PC-9 (cell line): ENCODE data around the gene MIER3. TPM values are rescaled to one million over a fixed set of nuclear protein-coding genes. Genes with fewer than 3 reads are reported as not detected.

Source experiments
- BruUV-seq: library from RNA; stranded (reverse); fragments of 400-500 nt; replicated peaks from 2 replicates; lab custom pipeline; 2021; lab: Mats Ljungman, UMichigan
- CTCF ChIA-PET: fragments of 300-600 bp; sonication (Branson Sonifier 250); formaldehyde crosslinking; loops from one replicate; lab custom pipeline; 2022; ENCODE audit warnings: antibody characterized with exemption; lab: Charles Lee
- POLR2A ChIA-PET: fragments of 300-600 bp; sonication (Branson Sonifier 250); formaldehyde crosslinking; loops from one replicate; lab custom pipeline; 2022; ENCODE audit warnings: antibody characterized with exemption; ENCODE audit not compliant: unreplicated experiment; lab: Charles Lee
- DNase-seq, 2 experiments: peaks; one replicate each; pipeline versions ENCODE4 v3.0.0 to v3.0.0-alpha.2; 2015 to 2022; ENCODE audit warnings: mixed read lengths in 1 of 2
- H2AFZ ChIP-seq: fragments of 200-600 bp; sonication (generic); 2 replicates; pipeline ENCODE4 v1.8.1; 2017; ENCODE audit warnings: antibody characterized with exemption
- H3F3A ChIP-seq: fragments of 200-600 bp; sonication (generic); 2 replicates; pipeline ENCODE4 v1.8.1; 2017; ENCODE audit warnings: antibody characterized with exemption, mild to moderate bottlenecking, low read depth; ENCODE audit not compliant: insufficient read depth
- H3K27ac ChIP-seq: fragments of 200-600 bp; sonication (generic); 2 replicates; pipeline ENCODE4 v1.6.1; 2016; ENCODE audit warnings: mixed run types
- H3K27me3 ChIP-seq: fragments of 200-600 bp; sonication (generic); 2 replicates; pipeline ENCODE4 v1.6.1; 2016; ENCODE audit warnings: low read depth, mixed run types; ENCODE audit not compliant: insufficient read depth
- H3K36me3 ChIP-seq: fragments of 200-600 bp; sonication (generic); 2 replicates; pipeline ENCODE4 v1.6.1; 2016; ENCODE audit warnings: low read depth, mixed run types
- H3K4me1 ChIP-seq: fragments of 200-600 bp; sonication (generic); replicated peaks from 2 replicates; pipeline ENCODE4 v1.6.1; 2016; ENCODE audit warnings: mixed run types; ENCODE audit not compliant: insufficient read depth
- H3K4me2 ChIP-seq: fragments of 200-600 bp; sonication (generic); 2 replicates; pipeline ENCODE4 v1.6.1; 2017; ENCODE audit warnings: mixed run types
- H3K4me3 ChIP-seq: fragments of 200-600 bp; sonication (generic); 2 replicates; pipeline ENCODE4 v1.6.1; 2016; ENCODE audit warnings: mixed run types
- H3K79me2 ChIP-seq: fragments of 200-600 bp; sonication (generic); 2 replicates; pipeline ENCODE4 v1.6.1; 2017; ENCODE audit warnings: low read depth, mixed run types
- H3K9me2 ChIP-seq: fragments of 200-600 bp; sonication (generic); 2 replicates; pipeline ENCODE4 v1.8.1; 2017; ENCODE audit warnings: mild to moderate bottlenecking; ENCODE audit not compliant: insufficient read depth
- H3K9me3 ChIP-seq: fragments of 200-600 bp; sonication (generic); 2 replicates; pipeline ENCODE4 v1.8.1; 2016; ENCODE audit warnings: low read depth; ENCODE audit not compliant: insufficient read depth
- H4K20me1 ChIP-seq: fragments of 200-600 bp; sonication (generic); 2 replicates; pipeline ENCODE4 v1.8.1; 2017; ENCODE audit not compliant: insufficient read depth
- EZH2 ChIP-seq: fragments of 200-600 bp; sonication (generic); IDR thresholded peaks from 2 replicates; pipeline ENCODE4 v1.8.0; 2017; ENCODE audit warnings: antibody characterized with exemption, low read depth
- intact Hi-C: fragments of 100-400 bp; cut with micrococcal nuclease; formaldehyde crosslinking; loops from one replicate; pipeline ENCODE4 v1.10.0; 2022; ENCODE audit not compliant: unreplicated experiment
- total RNA-seq: library from RNA; stranded (reverse); gene quantifications from 2 replicates; pipeline ENCODE4 v1.2.3, GENCODE V29; 2021
- TF ChIP-seq, protein P1 (sequence below): fragments of 200-600 bp; sonication (generic); conservative IDR thresholded peaks from 2 replicates; pipeline ENCODE4 v1.6.1; 2017; ENCODE audit warnings: mixed run types, antibody characterized with exemption, mild to moderate bottlenecking, moderate library complexity

MIER3 gene
- total RNA-seq, 1 experiment from 2014 or later, result 17.3 TPM

- H2AFZ ChIP-seq, result no peak overlapping the region
- H3K4me1 ChIP-seq, result peaks cover 2% of the 10 kb centered on the region; the same call in 1 of the 2 replicates
- H4K20me1 ChIP-seq, result no peaks in the 10 kb centered on the region
- H3F3A ChIP-seq, result no peaks in the 10 kb centered on the region
- H3K9me3 ChIP-seq, result no peaks in the 10 kb centered on the region
- no peaks in the 10 kb centered on the region for H3K79me2 ChIP-seq
- H3K4me2 ChIP-seq, result no peak overlapping the region
- no peak overlapping the region for H3K4me3 ChIP-seq
- BruUV-seq, result no TSS peak
- no peaks in the 10 kb centered on the region for H3K36me3 ChIP-seq
- no peak overlapping the region for H3K27ac ChIP-seq
- intact Hi-C loops, result no loop called here
- H3K9me2 ChIP-seq, result no peaks in the 10 kb centered on the region
- CTCF ChIA-PET, result no interaction called here
- no peaks in the 10 kb centered on the region for H3K27me3 ChIP-seq
- no peak for DNase-seq
- POLR2A ChIA-PET, result no interaction called here
- TF ChIP-seq, protein P1, sequence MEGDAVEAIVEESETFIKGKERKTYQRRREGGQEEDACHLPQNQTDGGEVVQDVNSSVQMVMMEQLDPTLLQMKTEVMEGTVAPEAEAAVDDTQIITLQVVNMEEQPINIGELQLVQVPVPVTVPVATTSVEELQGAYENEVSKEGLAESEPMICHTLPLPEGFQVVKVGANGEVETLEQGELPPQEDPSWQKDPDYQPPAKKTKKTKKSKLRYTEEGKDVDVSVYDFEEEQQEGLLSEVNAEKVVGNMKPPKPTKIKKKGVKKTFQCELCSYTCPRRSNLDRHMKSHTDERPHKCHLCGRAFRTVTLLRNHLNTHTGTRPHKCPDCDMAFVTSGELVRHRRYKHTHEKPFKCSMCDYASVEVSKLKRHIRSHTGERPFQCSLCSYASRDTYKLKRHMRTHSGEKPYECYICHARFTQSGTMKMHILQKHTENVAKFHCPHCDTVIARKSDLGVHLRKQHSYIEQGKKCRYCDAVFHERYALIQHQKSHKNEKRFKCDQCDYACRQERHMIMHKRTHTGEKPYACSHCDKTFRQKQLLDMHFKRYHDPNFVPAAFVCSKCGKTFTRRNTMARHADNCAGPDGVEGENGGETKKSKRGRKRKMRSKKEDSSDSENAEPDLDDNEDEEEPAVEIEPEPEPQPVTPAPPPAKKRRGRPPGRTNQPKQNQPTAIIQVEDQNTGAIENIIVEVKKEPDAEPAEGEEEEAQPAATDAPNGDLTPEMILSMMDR, result no peak
- no peak for TF ChIP-seq EZH2
Measured at GRCh38 chr5:56959326-56959725, 7.4 kb upstream of the MIER3 start.

DNA sequence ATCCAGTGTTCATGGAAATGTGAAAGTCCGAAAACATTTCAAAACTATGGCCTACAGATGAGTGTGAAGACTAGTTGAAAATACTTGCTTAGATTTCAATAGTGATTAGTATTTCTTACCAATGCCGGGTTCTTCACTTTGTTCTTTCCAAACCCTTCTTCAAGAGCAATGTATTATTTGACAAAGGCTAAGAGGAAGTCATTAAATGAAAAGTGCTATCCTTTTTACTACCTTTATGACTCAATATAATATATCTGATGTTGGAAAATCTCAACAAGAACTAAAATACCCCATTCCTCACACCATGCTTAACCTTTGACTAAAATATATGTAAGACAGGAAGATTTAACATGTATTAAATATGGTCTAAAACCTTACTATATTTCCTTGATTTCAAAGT, 6.7 kb upstream of the MIER3 start:
- H2AFZ ChIP-seq, result no peak overlapping the region
- POLR2A ChIA-PET, result no interaction called here
- no peaks in the 10 kb centered on the region for H3K9me3 ChIP-seq
- no peak for DNase-seq
- H3K9me2 ChIP-seq, result no peaks in the 10 kb centered on the region
- no peaks in the 10 kb centered on the region for H3K27me3 ChIP-seq
- H4K20me1 ChIP-seq, result no peaks in the 10 kb centered on the region
- no peaks in the 10 kb centered on the region for H3K36me3 ChIP-seq
- no peak overlapping the region for H3K4me3 ChIP-seq
- CTCF ChIA-PET, result no interaction called here
- no peak overlapping the region for H3K27ac ChIP-seq
- no peaks in the 10 kb centered on the region for H3K79me2 ChIP-seq
- H3F3A ChIP-seq, result no peaks in the 10 kb centered on the region
- no peak for TF ChIP-seq EZH2
- TF ChIP-seq, protein P1, result no peak
- no peak overlapping the region for H3K4me2 ChIP-seq
- no TSS peak for BruUV-seq
- no peaks in the 10 kb centered on the region for H3K4me1 ChIP-seq
- intact Hi-C loops, result no loop called here

GRCh38 chr5:56954262-56954661, 2.3 kb upstream of the MIER3 start:
- no peak overlapping the region for H3K27ac ChIP-seq
- ChIA-PET POLR2A (no interaction called here), CTCF (interaction anchor here (0.6 to 1.0 kb wide), 3 partner anchors 128 to 192 kb away, joined by 3 to 6 read pairs (median 4); no protein-coding TSS in a partner anchor)
- no peak overlapping the region for H2AFZ ChIP-seq
- H3K27me3 ChIP-seq, result no peaks in the 10 kb centered on the region
- H3K4me2 ChIP-seq, result no peak overlapping the region
- H3K9me3 ChIP-seq, result no peaks in the 10 kb centered on the region
- H3K36me3 ChIP-seq, result no peaks in the 10 kb centered on the region
- H4K20me1 ChIP-seq, result no peaks in the 10 kb centered on the region
- no peaks in the 10 kb centered on the region for H3F3A ChIP-seq
- H3K9me2 ChIP-seq, result no peaks in the 10 kb centered on the region
- TF ChIP-seq EZH2, result no peak
- TF ChIP-seq, protein P1, result no peak
- no peak for DNase-seq
- intact Hi-C loops, result loop anchor here (5.0 kb wide), 2 partner anchors 42 to 128 kb away; no protein-coding TSS in a partner anchor
- BruUV-seq, result no TSS peak
- H3K4me1 ChIP-seq, result 0 out of 2 replicates have a peak, but pooled peaks cover 5% of the 10 kb centered on the region
- no peak overlapping the region for H3K4me3 ChIP-seq
- peaks cover 19% of the 10 kb centered on the region for H3K79me2 ChIP-seq
